Dermis lymphatic vessel endothelial cell (primary cell): ENCODE results near the gene SLC38A10. TPM values are rescaled to one million over a fixed set of nuclear protein-coding genes. Genes with fewer than 3 reads are reported as not detected.

ENCODE experiments used
- total RNA-seq: library from RNA; depleted of rRNA; stranded (reverse); fragments of >200 nt; gene quantifications from 2 replicates; pipeline ENCODE4 v1.2.1, GENCODE V29; 2014

SLC38A10 gene
- 53.7 and 67.2 TPM in 2 replicates for total RNA-seq

DNA sequence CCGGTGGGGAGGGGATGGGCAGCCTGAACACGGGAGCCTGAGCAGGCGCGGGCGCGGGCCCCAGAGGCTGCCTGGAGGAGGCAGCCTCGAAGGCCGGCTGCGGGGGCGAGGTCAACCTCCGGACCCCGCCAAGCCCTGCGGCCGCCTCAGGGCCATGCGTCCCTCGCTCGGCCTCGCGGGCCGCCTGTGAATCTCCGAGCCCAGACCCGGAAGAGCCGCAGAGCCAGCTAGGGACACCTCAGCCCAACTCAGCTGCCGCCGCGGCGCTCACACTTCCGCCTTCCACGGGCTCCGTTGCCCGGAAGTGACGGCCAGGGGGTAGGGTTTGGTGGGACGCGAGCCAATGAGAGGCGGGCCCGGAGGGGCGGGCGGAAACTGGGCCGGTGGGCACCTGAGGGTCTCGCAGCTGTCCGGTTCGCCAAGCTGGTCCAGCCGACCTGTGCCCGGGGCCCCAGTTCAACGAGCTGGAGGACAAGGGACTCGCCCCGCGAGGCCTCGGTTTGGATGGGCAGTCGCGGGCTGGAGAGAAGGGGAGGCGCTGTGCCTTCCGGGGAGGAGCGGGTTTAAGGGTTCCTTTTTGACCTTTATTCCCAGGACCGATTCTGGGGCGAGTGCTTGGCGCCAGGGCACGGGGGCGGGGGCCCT, at the start of gene SLC38A10:
Gene SLC38A10 (minus strand): TSS at position 277 of the 645 bp plus-strand sequence. CDS start 386 bp downstream, outside the sequence.

DNA sequence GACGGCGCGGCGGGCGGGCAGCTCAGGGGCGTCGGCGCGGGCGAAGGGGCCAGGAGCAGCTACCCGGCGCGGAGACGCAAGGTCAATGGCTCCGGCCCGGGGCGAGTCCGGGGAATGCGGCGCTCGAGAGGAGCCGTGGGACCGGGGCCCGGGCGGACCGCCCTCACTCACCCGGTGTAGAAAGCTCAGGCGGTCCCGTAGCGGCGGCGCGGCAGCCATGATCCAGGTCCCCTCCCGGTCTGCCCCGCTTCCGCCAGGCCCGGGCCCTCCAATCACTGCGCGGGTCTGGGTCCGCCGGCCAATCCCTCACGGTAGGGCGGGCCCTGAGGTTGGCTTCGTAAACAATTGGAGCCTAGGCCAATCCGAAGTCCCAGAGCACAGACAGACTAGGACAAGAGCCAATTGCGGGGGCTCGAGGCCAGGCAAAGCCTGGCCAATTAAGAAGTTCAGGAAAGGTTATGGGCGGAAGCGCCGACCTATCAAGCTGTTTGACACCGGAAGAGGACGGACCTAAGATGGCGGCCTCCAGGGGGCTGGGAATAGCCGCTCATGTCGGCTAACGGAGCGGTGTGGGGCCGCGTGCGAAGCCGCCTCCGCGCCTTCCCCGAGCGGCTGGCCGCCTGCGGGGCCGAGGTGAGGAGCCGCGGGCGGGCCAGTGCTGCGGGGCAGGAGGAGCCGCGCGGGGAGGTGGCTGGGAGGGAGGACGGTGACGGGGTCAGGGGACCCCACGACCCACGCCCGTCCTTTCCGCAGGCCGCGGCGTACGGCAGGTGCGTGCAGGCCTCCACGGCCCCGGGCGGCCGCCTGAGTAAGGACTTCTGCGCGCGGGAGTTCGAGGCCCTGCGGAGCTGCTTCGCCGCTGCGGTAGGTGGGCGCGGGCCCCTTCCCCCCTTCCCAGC, 56.0 kb downstream of the SLC38A10 start, which contains the start of the genes NDUFAF8 and TEPSIN:
Gene NDUFAF8 (plus strand): TSS at position 504 of the 899 bp plus-strand sequence. CDS start 46 bp downstream, at position 550.
Gene TEPSIN (minus strand): TSS at position 241 of the 899 bp plus-strand sequence. CDS start 22 bp downstream, at position 219.

DNA sequence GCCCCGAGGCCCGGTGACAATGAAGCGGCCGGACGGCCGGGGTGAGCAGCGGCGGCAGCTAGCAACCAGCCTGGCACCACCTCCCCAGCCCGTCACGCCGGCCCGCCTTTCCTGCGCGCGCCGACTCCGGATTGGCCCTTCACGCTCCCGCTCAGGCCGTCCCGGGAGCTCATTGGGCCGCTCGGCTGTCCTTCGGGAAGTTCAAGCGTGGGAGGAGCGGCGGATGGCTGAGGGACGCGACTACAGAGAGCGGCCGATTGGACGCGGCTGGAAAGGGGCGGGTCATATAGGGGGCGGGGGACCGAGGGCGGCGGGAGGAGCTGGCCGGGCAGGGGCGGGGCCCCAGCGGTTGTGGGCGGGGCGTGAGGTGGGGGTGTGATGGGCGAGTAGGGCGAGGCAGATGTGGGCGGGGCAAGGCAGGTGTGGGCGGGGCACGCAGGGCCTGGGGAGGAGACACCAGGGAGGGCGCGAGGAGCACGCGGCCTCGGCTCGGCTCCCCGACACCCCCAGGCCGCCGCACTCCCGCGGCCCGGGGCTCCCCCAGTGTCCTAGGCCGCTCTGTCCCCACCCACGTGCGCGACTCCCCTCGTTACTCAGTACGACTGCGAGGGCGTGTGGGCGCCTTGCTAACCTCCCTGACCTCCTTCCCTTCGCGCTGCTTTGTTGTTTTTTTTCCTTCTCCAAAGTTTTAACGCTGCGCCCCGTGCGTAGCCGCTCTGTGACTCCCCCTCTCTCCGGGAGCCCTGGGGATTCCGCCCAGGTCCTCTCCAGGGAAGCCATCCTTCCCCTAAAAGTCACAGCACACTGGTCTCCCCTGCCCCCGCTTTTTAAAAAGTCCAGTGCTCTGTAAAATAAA, 72.0 kb downstream of the SLC38A10 start, which contains the start of gene CEP131:
Gene CEP131 (minus strand): TSS at position 60 of the 856 bp plus-strand sequence. CDS start 2,909 bp downstream, outside the sequence.

Other genes with a start within 250 kb of the SLC38A10 start
- not detected in 2 replicates for gene PVALEF, start 129.8 kb downstream of the SLC38A10 start, total RNA-seq
- 1.3 and 1.7 TPM in 2 replicates for gene AATK, start 129.1 kb downstream of the SLC38A10 start, total RNA-seq
- gene CEP131, start 72.3 kb downstream of the SLC38A10 start, total RNA-seq: 4.2 and 7.2 TPM in 2 replicates
- 6.1 and 7.6 TPM in 2 replicates for gene TEPSIN, start 56.3 kb downstream of the SLC38A10 start, total RNA-seq
- 10.8 and 14.2 TPM in 2 replicates for gene NDUFAF8, start 56.0 kb downstream of the SLC38A10 start, total RNA-seq
- 2.3 and 2.7 TPM in 2 replicates for gene BAHCC1, start 100.2 kb upstream of the SLC38A10 start, total RNA-seq
- 3,173 and 6,668 TPM in 2 replicates for gene ACTG1, start 217.5 kb upstream of the SLC38A10 start, total RNA-seq
- gene FSCN2, start 233.1 kb upstream of the SLC38A10 start, total RNA-seq: 0.26 and 0.54 TPM in 2 replicates